Ishikawa (cell line): Measurements from ENCODE around the gene PDE1A.

ENCODE experiments used
- CREB1 ChIP-seq: IDR thresholded peaks from 2 replicates; pipeline ENCODE4 v1.6.1; 2012; ENCODE audit warnings: low read depth
- EGR1 ChIP-seq: IDR thresholded peaks from 2 replicates; pipeline ENCODE4 v1.6.1; 2012
- NFIC ChIP-seq: IDR thresholded peaks from 2 replicates; pipeline ENCODE4 v1.6.1; 2012
- RAD21 ChIP-seq: IDR thresholded peaks from 2 replicates; pipeline ENCODE4 v1.6.1; 2012; ENCODE audit warnings: low read depth
- TAF1 ChIP-seq: IDR thresholded peaks from 2 replicates; pipeline ENCODE4 v1.6.1; 2012; ENCODE audit warnings: low read depth, mild to moderate bottlenecking
- TF ChIP-seq, protein P1 (sequence below): IDR thresholded peaks from 2 replicates; pipeline ENCODE4 v1.6.1; 2012; ENCODE audit warnings: low read depth, mild to moderate bottlenecking

DNA sequence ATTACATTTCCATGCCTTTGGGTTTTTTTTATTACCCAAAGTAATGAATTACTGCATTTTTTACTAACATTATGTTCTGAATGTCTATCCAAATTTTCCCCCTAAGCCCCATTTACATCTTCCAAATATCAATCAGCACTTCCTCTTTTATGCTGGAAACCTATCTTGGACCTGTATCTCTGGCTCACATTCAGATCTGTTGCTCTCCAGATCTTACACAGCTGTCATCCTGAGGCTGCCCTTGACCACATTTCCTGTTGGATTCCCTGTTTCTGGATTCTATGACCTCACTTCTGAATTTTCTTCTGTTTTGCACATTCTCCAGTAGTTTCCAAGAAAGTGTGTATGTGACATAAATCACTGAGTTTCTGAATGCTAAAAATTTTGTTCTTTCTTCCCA lies 146.7 kb downstream of the PDE1A start:
- TF ChIP-seq TAF1 (no peak), RAD21 (no peak), CREB1 (no peak), NFIC (no peak), EGR1 (no peak)
- TF ChIP-seq, protein P1, sequence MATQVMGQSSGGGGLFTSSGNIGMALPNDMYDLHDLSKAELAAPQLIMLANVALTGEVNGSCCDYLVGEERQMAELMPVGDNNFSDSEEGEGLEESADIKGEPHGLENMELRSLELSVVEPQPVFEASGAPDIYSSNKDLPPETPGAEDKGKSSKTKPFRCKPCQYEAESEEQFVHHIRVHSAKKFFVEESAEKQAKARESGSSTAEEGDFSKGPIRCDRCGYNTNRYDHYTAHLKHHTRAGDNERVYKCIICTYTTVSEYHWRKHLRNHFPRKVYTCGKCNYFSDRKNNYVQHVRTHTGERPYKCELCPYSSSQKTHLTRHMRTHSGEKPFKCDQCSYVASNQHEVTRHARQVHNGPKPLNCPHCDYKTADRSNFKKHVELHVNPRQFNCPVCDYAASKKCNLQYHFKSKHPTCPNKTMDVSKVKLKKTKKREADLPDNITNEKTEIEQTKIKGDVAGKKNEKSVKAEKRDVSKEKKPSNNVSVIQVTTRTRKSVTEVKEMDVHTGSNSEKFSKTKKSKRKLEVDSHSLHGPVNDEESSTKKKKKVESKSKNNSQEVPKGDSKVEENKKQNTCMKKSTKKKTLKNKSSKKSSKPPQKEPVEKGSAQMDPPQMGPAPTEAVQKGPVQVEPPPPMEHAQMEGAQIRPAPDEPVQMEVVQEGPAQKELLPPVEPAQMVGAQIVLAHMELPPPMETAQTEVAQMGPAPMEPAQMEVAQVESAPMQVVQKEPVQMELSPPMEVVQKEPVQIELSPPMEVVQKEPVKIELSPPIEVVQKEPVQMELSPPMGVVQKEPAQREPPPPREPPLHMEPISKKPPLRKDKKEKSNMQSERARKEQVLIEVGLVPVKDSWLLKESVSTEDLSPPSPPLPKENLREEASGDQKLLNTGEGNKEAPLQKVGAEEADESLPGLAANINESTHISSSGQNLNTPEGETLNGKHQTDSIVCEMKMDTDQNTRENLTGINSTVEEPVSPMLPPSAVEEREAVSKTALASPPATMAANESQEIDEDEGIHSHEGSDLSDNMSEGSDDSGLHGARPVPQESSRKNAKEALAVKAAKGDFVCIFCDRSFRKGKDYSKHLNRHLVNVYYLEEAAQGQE: no peak
